Fibroblast of skin of left quadriceps (primary cell): ENCODE results near the gene NMUR1.

Experiments used
- DNase-seq, 2 experiments: peaks; one replicate each; pipeline ENCODE4 v3.0.0-alpha.2; 2013; ENCODE audit warnings: low read depth in 2 of 2

NMUR1 gene

DNA sequence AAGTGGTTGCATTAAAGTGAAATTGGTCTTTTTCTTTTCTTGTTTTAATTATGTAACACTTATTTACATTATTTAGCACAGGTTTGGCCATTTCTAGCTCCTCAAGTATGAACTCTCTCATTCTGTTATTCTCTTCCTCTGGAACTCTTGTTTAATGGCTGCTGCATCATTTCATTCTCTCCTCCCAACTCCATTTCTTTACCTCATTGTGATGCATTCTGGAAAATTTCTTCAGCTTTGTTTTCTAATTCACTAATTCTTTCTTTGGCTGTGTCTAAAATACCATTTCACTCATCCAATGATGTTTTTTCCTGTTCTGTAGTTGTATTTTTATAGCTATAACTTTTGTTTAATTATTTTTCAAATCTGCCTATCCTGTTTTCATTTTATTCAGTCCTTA, 22.5 kb upstream of the NMUR1 start:
- no peak for DNase-seq

DNA sequence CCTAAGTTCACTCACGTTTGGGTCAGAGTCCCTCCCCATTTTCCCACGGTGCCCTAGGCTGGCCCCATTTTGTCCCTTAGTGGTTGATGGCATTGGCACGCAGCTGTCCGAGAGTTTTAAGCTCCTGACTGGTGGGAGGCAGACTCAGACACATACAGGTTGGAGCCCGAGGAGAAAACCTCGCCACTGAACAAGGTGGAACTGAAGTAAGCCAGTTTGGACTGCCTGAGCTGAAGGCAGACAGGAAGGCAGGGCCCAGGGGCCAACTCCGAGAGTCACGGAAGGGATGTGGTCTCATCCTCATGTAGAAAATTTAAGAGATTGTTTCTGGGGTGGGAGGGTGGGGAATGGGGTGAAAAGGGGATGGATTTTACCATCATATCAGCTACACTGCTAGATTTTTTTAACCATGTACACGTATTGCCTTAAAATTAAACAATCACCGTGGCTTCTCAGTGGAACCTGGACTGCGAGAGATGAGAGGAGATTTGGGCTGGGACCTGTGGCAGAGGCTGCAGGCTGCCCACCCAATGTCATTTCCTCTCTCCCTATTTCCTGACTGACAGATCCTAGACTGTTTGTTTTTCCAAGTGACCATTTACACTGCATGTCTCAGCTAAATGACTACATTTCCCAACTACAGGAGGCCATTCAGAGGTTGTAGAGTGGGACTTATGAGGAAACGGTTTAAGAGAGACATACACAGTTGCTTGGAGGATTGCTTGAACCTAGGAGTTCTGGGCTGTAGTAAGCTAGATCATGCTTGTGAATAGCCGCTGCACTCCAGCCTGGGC, 19.4 kb upstream of the NMUR1 start:
- no peak for DNase-seq

DNA sequence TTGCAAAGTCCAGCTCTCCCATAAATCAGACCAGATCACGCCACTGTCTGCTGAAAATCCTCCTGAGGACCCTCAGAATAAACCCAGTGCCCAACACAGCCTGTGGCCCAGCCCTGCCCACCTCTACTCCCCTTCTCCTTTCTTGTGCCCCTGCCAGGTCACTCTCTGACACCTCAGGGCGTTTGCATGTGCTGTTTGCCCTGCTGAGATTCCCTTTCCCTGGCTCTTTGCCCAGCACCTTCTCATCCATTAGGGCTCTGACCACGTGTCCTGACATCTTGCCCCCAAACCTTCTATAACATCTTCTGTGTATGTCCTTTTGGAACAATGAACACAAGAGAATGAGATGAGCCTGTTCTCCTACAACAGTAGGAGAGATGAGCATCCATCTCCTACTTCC, 18.5 kb upstream of the NMUR1 start:
- no peak for DNase-seq

DNA sequence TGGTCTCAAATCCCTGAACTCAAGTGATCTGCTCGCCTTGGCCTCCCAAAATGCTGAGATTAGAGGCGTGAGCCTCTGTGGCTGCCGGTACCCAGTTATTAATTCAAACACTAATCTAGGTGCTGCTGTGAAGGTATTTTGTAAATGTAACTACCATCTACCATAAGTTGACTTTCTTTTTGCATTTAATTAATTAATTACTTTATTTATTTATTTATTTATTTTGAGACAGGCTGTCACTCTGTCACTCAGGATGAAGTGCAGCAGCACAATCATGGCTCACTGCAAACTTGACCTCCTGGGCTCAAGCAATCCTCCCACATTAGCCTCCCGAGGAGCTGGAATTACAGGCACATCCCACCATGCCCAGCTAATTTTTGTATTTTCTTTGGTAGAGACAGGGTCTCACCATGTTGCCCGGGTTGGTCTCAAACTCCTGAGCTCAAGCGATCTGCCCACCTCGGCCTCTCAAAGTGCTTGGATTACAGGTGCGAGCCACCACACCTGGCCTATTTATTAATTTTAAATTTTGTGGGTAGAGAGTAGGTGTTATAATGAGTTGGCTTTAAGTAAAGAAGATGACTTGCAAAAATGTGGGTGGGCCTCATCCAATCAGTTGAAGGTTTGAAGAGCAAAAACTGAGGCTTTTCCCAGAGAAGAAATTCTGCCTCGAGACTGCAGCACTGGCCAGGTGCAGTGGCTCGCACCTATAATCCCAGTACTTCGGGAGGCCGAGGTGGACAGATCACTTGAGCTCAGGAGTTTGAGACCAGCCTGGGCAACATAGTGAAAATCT, 17.3 kb upstream of the NMUR1 start:
- DNase-seq, result no peak

DNA sequence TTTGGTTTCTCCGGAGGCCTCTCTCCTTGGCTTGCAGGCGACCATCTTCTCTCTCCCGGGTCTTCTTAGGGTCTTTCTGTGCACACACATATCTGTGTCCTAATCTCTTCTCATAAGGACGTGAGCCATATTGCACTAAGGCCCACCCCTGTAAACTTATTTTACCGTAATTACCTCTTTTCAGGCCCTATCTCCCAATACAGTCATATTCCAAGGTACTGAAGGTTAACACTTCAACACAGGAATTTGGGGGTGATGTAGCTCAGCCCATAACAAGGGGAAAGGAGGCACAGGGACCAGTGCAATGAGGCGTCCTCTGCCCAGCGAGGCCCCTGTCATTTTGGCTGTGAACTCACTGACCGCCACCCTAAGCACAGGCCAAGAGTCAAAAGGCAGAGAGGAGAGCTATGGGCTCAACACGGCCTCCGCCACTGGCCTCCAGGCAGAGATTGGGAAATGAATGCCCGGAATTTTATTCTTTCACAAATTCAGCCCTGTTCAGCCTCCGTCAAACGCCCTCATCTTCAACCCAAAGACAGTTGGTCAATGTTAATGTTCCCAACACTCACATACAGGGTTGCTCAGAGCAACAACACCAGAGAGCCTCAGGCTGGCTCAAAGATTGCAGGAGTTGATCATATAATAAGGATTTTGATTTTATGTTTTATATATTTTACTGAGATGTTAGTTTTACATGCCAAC, 15.9 kb upstream of the NMUR1 start:
- no peak for DNase-seq

DNA sequence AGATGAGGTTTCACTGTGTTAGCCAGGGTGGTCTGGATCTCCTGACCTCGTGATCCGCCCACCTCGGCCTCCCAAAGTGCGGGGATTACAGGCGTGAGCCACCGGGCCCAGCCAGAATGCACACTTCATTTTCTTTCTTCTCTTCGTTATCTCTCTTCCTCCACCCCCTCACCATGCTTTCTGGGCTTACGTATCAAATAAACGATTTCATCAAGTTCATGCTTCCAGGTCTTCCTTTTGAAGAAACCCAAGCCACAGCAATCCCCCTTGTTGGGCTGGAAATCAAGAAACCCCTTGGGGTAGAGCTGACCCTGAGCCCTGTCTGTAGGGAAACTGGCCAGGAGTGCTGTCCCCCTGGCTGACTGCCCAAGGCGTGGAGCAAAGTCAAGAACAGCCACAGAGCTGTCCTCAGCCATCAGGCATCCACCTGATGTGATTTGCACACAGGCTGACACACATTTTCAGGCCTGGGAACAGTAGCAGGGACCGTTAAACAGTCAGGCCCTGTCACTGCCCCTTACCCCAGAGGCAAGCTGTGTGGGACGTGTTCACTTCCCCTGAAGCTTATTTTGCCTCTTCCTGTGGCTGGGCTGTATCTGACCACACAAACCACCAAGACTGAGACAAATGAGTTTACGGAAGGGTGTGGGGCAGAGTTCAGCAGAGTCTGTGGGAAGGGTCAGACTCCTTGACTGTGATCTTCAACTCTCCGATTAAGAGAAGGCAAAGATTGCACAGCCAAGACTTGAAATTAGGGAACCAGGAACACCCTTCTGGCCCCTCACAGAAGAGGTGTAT, 15.1 kb upstream of the NMUR1 start:
- DNase-seq, result no peak

DNA sequence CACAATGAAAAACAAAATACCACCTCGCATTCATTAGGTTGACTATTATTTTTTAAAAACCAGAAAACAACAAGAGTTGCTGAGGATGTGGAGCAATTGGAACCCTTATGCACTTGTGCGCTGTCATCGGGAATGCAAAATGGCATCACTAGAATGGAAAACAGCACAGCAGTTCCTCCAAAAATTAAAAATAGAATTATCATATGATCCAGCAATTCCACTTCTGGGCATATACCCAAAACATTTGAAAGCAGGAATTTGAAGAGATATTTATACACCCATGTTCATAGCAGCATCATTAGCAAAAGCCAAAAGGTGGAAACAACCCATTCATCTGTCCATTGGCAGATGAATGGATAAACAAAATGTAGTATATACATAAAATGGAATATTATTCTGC, 11.9 kb upstream of the NMUR1 start:
- DNase-seq, result no peak

DNA sequence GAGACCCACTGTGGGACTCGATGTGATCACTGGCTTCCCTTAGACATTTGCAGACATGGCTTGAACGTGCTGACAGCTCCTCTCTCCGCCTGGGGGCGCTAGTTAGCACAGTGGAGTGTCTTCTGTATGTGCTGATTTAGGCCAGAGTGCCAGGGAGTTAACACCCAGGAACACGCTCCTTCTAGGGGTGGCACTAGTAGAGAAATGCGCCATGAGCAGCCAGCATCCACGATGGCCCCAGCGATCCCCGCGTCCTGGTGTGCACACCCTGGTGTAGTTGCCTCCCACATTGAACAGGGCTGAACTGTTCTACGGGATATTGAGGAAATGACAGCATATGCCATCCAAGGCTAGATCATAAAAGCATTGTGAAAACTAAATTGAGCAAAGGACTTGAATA, 11.4 kb upstream of the NMUR1 start:
- no peak for DNase-seq

DNA sequence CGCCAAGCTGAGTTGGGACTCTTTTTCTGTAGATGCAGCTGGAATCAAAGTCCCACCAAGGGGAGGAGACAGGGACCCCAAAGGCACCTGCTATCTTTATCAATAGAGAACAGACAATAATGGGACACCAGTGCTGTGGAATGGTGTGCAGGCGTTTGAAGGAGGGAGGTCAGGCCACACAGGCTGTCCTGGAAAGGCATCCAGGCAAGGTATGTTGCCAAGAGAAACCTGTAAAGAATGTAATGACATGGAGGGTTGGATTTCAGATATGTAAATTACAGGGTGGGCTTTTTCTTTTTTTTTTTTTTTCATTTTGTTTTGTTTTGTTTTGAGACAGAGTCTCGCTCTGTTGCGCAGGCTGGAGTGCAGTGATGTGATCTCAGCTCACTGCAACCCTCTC, 9.7 kb upstream of the NMUR1 start:
- DNase-seq, result no peak

DNA sequence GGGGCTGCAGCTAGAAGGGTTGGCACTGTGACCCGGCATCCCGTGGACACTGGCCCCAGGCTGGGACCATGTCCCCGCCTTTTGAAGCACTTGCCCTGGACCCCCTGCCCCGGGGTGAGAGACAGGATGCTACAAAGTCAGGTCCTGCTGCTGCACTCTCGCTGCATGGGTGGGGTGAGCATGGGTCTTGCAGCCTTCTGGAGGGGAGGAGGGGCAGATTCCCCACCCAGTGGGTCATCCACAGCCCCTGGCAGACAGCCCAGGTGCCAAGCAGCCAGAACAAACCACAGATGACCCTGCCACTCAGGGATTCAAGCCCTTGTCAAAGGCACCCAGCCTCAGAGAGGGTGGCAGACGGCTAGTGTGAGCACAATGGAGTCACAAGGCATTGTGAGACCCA, 5.7 kb upstream of the NMUR1 start:
- no peak for DNase-seq

DNA sequence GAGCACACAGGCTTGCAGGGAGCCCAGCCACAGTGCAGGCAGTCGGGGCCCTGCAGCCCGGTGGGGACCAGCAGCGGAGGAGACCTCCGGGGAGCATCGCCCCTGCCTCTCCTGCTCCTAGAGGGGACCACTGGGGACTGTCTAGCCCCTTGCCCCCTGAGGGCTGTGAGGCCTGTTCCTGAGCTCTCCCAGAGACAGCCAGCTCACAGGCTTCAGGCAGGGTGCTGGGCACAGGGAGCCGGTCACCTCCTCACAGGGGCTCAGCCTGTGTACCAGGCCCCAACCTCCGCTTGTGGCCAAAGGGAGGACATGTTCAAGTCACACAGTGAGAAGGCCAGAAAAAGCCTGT, 3.5 kb upstream of the NMUR1 start:
- DNase-seq, result no peak

DNA sequence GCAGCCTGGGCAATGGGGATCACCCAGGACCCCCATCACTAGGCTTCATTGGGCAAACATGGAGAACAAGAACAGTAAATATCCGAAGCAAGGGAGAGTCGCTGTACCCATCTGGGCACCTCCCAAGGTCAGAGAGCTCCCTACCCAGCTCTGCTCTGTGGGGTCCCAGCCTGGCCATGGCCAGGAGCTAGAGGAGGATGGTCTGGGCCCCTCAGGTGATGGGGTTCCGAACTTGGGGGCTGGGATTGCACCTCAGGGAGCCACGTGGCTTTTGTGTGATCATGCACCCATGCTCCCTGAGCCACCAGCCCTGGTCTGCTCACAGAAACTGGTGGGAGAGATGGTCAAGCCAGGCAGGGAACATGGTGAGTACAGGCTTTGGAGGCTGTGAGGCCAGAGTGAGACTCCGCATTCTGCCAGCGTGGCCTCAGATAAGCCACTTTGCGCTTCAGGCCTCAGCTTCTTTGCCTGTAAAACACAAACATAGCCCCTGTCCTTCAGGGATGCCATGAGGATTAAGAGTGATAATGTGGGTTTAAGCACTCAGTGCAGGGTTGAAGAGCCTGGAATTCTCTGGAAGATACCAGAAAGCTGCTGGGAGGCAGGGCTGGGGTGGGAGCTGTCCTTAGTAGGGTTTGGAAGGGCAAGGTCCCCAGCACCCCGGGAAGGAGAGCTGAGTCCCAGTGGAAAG, 3.0 kb upstream of the NMUR1 start:
- no peak for DNase-seq

DNA sequence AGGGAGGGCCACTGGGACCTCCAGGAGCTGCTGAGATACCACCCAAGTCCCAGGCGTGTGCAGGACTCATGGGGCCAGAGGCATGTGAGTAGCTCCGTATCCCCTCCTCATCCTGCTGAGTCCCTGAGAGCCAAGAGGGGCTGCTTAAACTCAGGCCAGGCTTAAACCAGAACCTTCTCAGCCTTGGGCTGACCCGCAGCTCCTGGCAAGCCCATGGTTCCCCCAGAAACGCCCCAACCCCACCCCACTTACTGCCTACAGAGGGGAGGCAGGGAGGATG, 2.5 kb upstream of the NMUR1 start:
- DNase-seq, result no peak

DNA sequence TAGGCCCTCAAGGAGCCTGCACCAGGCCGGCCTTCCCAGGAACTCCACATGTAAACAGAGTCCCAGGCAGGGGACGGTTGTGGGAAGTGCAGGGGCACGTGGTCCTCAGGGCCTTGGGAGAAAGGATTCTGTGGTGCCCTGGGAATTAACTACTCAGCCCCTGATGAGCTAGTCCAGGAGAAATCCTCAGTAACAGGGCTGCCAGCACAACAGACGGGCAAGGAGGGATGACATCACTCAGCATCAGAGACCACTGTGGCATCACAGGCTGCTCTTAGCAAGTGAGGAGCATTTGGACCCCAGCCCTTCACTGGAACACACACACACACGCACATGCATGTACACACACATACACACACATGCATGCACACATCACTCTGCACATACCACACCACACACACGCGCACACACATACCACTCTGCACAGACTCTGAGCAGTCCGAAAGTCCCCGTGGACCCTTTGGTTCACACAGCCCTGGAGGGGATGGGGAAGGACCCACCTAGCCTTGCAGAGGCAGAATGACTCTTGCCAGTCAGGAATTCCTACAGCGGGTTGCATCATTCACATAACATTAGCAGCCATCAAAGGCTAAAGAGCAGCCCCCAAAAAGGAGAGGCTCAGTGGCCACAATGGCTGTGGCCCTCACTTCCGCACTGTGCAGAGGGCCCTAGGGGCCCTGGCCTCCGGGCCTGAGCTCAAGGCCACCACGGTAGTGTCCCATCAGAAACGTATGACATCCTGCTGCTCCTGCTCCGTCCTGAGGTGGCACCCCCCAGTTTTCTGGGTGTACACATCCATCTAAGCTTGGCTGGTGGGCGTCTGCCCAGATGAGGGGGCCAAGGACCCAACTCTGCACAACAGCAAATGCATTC, 1.9 kb upstream of the NMUR1 start:
- no peak for DNase-seq

DNA sequence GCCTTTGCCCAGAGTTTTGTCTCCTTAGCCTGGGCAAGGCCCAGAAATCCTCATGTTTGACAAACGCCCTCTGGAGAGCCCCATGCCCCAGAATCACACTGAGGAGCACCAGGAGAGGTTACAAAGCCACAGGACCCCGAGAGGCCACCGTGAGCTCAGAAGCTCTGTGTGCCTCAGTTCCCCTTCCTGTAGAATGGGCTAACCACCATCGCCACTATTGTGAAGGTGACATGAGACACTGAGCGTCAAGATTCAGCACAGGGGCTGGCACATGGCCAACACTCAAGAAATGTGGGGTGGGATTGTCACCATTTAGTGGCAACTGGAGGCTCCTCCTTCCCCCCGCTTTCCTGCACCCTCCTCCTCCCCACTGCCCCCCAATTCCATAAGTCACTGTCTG, 1.2 kb upstream of the NMUR1 start:
- DNase-seq, result no peak

DNA sequence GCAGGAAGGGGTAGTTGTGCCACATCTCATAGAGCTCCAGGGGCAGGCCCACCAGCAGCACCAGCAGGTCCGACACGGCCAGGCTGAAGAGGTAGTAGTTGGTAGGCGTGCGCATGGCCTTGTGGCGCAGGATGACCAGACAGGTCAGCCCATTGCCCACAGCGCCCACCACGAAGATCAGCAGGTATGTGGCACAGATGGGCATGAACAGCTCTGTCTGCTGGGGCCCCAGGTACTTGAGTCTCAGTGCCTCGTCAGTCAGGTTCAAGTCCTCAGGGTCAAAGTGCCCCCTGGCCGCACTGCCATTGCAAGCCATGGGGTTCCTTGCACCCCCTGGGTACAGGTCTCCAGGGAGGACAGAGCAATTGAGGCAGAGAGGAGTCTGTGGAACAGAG, 1.6 kb downstream of the NMUR1 start:
- DNase-seq, result no peak

DNA sequence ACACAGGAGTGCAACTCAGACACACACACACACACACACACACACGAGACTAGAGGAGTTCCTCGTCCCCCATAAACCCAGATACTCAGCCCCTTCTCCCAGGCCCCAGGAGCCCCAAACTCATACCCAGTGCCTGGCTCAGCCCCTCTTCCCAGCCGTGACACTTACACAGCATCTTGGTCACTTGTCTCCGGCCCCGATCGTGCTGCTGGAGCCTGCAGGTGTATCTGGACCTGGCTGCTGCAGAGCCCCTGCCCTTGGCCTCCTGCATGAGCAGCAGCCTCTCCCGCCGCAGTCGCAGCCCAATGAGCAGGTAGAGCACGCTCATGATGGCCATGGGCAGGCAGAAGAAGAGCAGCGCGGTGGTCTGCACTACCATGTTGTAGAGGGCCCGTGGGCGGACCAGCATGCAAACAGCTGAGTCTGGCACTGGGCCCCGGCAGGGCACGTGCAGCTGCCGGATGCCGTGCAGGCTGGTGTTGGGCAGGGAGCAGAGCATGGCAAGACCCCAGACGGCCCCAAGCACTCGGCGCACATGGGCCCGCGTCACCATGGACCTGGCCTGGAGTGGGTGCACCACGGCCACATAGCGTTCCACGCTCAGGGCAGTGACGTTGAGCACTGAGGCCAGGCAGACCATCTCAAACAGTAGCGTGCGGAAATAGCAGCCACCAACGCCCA, 2.1 kb downstream of the NMUR1 start:
- DNase-seq, result no peak

DNA sequence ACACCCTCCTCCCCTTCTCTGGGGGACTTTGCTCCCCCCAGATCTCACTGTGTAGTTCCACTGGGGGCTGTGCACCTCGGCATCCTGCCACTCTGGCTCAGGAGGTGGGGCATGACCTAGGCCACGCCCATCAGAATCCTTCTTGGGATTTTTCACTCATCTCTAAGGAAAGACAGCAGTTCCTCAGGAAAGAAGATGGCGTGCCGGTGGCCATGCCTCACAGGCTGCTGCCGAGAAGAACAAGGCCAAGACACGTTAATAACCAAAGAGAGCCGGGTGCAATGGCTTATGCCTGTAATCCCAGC, 3.2 kb downstream of the NMUR1 start:
- no peak for DNase-seq

DNA sequence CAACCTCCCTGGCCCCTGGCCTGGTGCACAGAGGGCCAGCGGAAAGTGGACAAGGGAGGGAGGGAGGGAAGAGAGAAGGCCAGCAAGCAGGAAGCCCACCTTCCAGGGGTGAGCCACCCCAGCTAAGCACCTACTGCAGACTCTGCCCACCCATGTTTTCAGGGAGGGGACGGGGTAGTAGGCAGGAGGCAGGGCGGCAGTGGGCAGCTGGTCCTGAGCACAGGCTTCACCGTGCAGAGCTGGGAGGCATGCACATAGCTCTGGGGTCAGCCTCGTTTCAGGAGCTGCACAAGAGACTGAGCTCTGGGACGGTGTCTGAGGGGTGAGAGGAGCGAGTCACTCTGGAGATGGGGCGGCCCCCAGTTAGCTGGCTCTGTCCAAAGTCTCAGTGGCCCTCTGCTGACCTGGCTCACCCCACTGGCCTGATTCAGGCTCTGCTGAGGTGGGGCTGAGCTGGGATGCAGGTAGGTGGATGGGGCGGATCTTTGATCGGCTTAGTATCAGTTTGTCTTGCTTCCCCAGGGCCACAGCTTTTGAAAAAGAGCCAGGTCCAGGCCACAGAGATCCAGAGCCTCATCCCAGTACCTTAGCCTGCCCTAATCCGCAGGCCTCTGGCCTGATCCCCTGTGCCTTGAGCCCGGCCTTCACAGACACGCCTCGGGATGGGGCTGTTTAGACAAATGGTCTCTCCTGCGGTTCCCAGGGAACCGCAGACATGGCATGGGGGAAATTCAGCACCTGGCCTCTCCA, 3.7 kb downstream of the NMUR1 start:
- DNase-seq, result no peak
